Upper lobe of left lung (tissue), 6 donors: ENCODE measurements around the gene OVAAL. TPM values are rescaled to one million over a fixed set of nuclear protein-coding genes. Genes with fewer than 3 reads are reported as not detected.

ENCODE experiments used
- ATAC-seq, 2 donors: fragments of 200-7000 bp; cut with Tn5 transposase; one replicate each; pipeline ENCODE4 v1.9.1; 2022; ENCODE audit warnings: mild to moderate bottlenecking in 2 of 2, moderate library complexity in 2 of 2; ENCODE audit not compliant: low FRiP score in 2 of 2
- DNase-seq, 2 donors: peaks; one replicate each; pipeline ENCODE4 v3.0.0-alpha.2; 2019 to 2020
- H3K27ac ChIP-seq, 4 donors: fragments of 200-600 bp; sonication (generic); one replicate each; pipeline ENCODE4 v1.5.1; 2016 to 2019
- H3K27me3 ChIP-seq, 4 donors: fragments of 200-600 bp; sonication (generic); one replicate each; pipeline ENCODE4 v1.5.1; 2017 to 2019
- H3K36me3 ChIP-seq, 4 donors: fragments of 200-600 bp; sonication (generic); one replicate each; pipeline ENCODE4 v1.5.1; 2016 to 2019
- H3K4me1 ChIP-seq, 4 donors: fragments of 200-600 bp; sonication (generic); one replicate each; pipeline ENCODE4 v1.5.1; 2018 to 2019
- H3K4me3 ChIP-seq, 4 donors: fragments of 200-600 bp; sonication (generic); one replicate each; pipeline ENCODE4 v1.5.1; 2017 to 2019; ENCODE audit warnings: mild to moderate bottlenecking in 2 of 4, moderate library complexity in 1 of 4
- H3K9me3 ChIP-seq, 4 donors: fragments of 200-600 bp; sonication (generic); one replicate each; pipeline ENCODE4 v1.5.1; 2018 to 2019
- CTCF ChIP-seq, 6 experiments: fragments of 450-650 bp in 4 of 6; fragments of 200-600 bp in 2 of 6; sonication (generic) in 2 of 6; IDR thresholded peaks; one replicate each; pipeline ENCODE4 v1.5.1; 2016 to 2019; ENCODE audit warnings: antibody characterized with exemption in 6 of 6
- EP300 ChIP-seq, 4 donors: sonication (generic); formaldehyde crosslinking; IDR thresholded peaks; one replicate each; pipeline ENCODE4 v1.5.1; 2017; ENCODE audit warnings: antibody characterized with exemption in 4 of 4, control low read depth in 2 of 4
- POLR2A ChIP-seq, 4 donors: fragments of 450-650 bp; IDR thresholded peaks; one replicate each; pipeline ENCODE4 v1.5.1; 2016 to 2017; ENCODE audit warnings: antibody characterized with exemption in 4 of 4, mild to moderate bottlenecking in 2 of 4
- POLR2AphosphoS5 ChIP-seq, 2 donors: sonication (generic); formaldehyde crosslinking; IDR thresholded peaks; one replicate each; pipeline ENCODE4 v1.5.1; 2017; ENCODE audit warnings: antibody characterized with exemption in 2 of 2
- WGBS, 2 donors: methylation state at CpG; one replicate each; pipeline ENCODE4 v1.1.5; 2017 to 2018; 5-methylcytosine and 5-hydroxymethylcytosine counted together
- total RNA-seq, 6 donors: library from RNA; depleted of rRNA in 4 of 6; stranded (reverse); fragments of >200 nt in 4 of 6; gene quantifications; one replicate each; pipeline versions ENCODE4 v1.1.0 to v1.2.1, GENCODE V29; 2016 to 2021
- donor health status: DM: no; HTN: no; CAD: no; lungs with moderate emphysema.
- donor health status: DM: no; HTN: yes; CAD: no; lungs with severe emphysema.

Gene OVAAL
- total RNA-seq, 6 donors from 2014 or later: not detected

GRCh38 chr1:180571832-180572636, 13.3 kb downstream of the OVAAL start:
- DNase-seq: no peak
- Histone ChIP-seq H3K27ac (no peak overlapping the region), H3K9me3 (no peaks in the 10 kb centered on the region), H3K4me1 (peaks cover 0 to 11% (median 3%) of the 10 kb centered on the region in 4 donors), H3K27me3 (no peaks in the 10 kb centered on the region), H3K4me3 (no peak overlapping the region), H3K36me3 (no peaks in the 10 kb centered on the region)
- no peak for TF ChIP-seq EP300 (IDR thresholded peaks at IDR 0.05)
- TF ChIP-seq POLR2AphosphoS5 (IDR thresholded peaks at IDR 0.05): no peak
- TF ChIP-seq POLR2A (IDR thresholded peaks at IDR 0.05): no peak
- no peak for TF ChIP-seq CTCF (IDR thresholded peaks at IDR 0.05)
- 86 to 90% methylated on average over 10 of the region's 10 CpGs for WGBS, 2 donors
- no peak for ATAC-seq

DNA sequence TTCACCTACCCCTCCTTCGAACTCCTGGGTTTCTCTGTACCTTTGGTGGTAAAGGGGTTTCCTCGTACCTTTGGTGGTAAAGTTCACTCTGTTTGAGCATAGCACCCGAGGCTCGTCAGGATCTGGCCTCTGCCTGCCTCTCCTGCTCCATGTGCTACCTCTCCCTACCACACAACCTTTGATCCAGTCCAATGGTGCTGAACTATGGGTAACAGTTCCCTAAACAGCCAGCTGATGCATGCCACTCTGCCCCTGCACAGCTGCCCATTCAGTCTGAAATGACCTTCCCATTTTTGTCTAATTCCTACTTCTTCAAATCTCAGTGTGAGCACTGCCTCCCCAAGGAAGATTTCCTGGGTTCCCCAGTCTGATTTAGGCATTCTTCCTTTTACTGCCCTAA, 14.0 kb downstream of the OVAAL start:
- no peak for ATAC-seq

DNA sequence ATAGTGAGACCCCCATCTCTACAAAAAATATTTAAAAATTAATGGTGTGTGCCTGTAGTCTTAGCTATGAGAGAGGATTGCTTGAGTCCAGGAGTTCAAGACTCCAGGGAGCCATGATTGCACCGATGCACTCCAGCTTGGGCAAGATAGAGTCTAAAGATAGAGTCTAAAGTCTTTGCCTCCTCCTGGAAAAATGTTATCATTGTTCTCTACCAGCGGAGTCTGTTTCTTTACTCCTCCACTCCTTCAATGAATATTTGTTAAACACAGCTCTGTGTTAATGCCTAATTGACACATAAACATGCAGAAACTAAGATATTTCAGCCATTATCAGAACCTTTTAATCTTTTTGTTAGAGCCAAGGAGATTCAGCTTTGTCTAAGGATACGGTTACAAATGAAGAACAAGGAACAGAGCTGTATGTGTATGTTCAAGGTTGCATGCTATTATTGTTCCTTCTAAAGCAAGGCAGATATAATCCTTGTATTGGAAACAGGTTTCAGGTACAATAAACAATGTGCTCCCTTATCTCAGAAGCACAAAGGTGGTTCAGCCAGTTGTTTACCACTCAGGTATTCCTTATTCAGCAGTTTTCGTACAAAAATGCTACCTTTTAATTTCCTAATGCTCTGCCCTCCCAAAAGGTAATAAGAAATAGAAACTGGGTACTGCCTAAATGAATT, 15.4 kb downstream of the OVAAL start:
- TF ChIP-seq POLR2AphosphoS5 (IDR thresholded peaks at IDR 0.05) (no peak), EP300 (IDR thresholded peaks at IDR 0.05) (no peak), CTCF (IDR thresholded peaks at IDR 0.05) (no peak), POLR2A (IDR thresholded peaks at IDR 0.05) (no peak)
- H3K27ac ChIP-seq: no peak overlapping the region
- peaks cover 0 to 11% (median 3%) of the 10 kb centered on the region in 4 donors for H3K4me1 ChIP-seq
- WGBS, 2 donors: 68 to 71% methylated on average over 4 of the region's 4 CpGs
- no peak for DNase-seq
- no peak overlapping the region for H3K4me3 ChIP-seq
- no peaks in the 10 kb centered on the region for H3K36me3 ChIP-seq
- H3K27me3 ChIP-seq: no peaks in the 10 kb centered on the region
- no peaks in the 10 kb centered on the region for H3K9me3 ChIP-seq
- no peak for ATAC-seq

More for the DNA sequence above, 14.0 kb downstream of the OVAAL start:
- no peak for TF ChIP-seq POLR2AphosphoS5 (IDR thresholded peaks at IDR 0.05)
- TF ChIP-seq CTCF (IDR thresholded peaks at IDR 0.05): no peak
- no peak for TF ChIP-seq EP300 (IDR thresholded peaks at IDR 0.05)
- no peak for TF ChIP-seq POLR2A (IDR thresholded peaks at IDR 0.05)
- no peaks in the 10 kb centered on the region for H3K36me3 ChIP-seq
- 93 to 98% methylated on average over 4 of the region's 4 CpGs for WGBS, 2 donors
- no peaks in the 10 kb centered on the region for H3K9me3 ChIP-seq
- H3K27ac ChIP-seq: no peak overlapping the region
- H3K4me1 ChIP-seq: peaks cover 0 to 11% (median 3%) of the 10 kb centered on the region in 4 donors
- no peak overlapping the region for H3K4me3 ChIP-seq
- DNase-seq: no peak
- no peaks in the 10 kb centered on the region for H3K27me3 ChIP-seq

- WGBS, 2 donors: 87 to 92% methylated on average over 3 of the region's 3 CpGs
- DNase-seq (no peak), ATAC-seq (no peak)
- Histone ChIP-seq H3K4me1 (peaks cover 0 to 11% (median 3%) of the 10 kb centered on the region in 4 donors), H3K27ac (no peak overlapping the region), H3K9me3 (no peaks in the 10 kb centered on the region), H3K4me3 (no peak overlapping the region), H3K27me3 (no peaks in the 10 kb centered on the region), H3K36me3 (no peaks in the 10 kb centered on the region)
- TF ChIP-seq CTCF (IDR thresholded peaks at IDR 0.05): no peak
- no peak for TF ChIP-seq EP300 (IDR thresholded peaks at IDR 0.05)
- no peak for TF ChIP-seq POLR2A (IDR thresholded peaks at IDR 0.05)
- no peak for TF ChIP-seq POLR2AphosphoS5 (IDR thresholded peaks at IDR 0.05)
Observed at GRCh38 chr1:180577361-180577760, 18.6 kb downstream of the OVAAL start.
